AG04449 (cell line): Measurements from ENCODE around the gene OR8B4.

ENCODE experiments used
- CTCF ChIA-PET: fragments of 350-600 bp; formaldehyde crosslinking; extraction: SDS; loops from one replicate; lab custom pipeline; 2021; ENCODE audit warnings: antibody characterized with exemption; lab: Yijun Ruan, JAX
- POLR2A ChIA-PET: fragments of 400-600, 350-600 bp; formaldehyde crosslinking; extraction: SDS; loops from one replicate; lab custom pipeline; 2020; ENCODE audit warnings: antibody characterized with exemption, inconsistent platforms; lab: Yijun Ruan, JAX
- DNase-seq: peaks from one replicate; pipeline ENCODE4 v3.0.0-alpha.2; 2010; ENCODE audit warnings: low read depth, low spot score
- H3K4me3 ChIP-seq: 2 replicates; pipeline ENCODE4 v1.5.1; 2011; ENCODE audit warnings: low read depth, mild to moderate bottlenecking, control low read depth, low read length
- TF ChIP-seq, protein P1 (sequence below): IDR thresholded peaks from one replicate; pipeline ENCODE4 v1.5.1; 2011; ENCODE audit warnings: mild to moderate bottlenecking, moderate library complexity, low read length, control low read depth, inconsistent platforms; ENCODE audit not compliant: insufficient read depth; ENCODE audit errors: missing control alignments

Gene OR8B4

GRCh38 chr11:124376280-124376679 lies 48.4 kb downstream of the OR8B4 start:
- TF ChIP-seq, protein P1, sequence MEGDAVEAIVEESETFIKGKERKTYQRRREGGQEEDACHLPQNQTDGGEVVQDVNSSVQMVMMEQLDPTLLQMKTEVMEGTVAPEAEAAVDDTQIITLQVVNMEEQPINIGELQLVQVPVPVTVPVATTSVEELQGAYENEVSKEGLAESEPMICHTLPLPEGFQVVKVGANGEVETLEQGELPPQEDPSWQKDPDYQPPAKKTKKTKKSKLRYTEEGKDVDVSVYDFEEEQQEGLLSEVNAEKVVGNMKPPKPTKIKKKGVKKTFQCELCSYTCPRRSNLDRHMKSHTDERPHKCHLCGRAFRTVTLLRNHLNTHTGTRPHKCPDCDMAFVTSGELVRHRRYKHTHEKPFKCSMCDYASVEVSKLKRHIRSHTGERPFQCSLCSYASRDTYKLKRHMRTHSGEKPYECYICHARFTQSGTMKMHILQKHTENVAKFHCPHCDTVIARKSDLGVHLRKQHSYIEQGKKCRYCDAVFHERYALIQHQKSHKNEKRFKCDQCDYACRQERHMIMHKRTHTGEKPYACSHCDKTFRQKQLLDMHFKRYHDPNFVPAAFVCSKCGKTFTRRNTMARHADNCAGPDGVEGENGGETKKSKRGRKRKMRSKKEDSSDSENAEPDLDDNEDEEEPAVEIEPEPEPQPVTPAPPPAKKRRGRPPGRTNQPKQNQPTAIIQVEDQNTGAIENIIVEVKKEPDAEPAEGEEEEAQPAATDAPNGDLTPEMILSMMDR: no peak
- H3K4me3 ChIP-seq: no peak overlapping the region
- ChIA-PET POLR2A (no interaction called here), CTCF (no interaction called here)
- no peak for DNase-seq
